Measurements from ENCODE around the gene TP53I11. TPM values are rescaled to one million over a fixed set of nuclear protein-coding genes. Genes with fewer than 3 reads are reported as not detected.
A peak's percentile ranks its signal among the peaks of the same experiment; 100 is the strongest.

TP53I11 gene
- total RNA-seq, 1 donor from 2014 or later: 20.4 TPM

DNA sequence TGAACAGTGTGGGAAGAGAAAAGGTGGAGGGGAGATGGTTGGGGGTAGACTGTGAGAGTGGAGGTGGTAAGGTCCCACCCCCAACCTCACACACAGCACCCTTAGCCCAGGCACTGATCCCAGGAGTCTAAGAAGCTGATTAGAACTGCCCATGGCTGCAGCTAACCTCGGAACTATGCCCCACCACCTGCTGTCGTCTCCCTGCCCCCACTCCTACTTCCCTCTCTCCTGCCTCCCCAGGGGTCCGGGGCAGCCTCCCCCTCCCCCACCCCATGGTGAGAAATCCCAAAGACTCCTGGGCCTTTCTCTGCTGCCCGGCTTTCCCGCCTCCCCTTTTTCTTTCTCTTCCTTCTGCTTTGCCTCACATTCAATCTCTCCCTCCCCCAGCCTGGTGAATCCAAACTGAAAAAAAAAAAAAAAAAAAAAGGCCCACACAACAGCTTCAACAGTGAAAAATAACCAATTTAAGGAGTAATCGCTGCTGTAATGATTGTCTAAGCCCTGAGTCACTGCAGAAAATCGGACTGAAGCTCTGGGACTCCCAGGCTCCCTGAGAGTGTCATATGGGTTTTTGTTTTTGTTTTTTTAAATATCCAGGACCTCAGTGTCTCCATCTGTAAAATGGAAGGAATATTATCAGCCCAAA is 9.6 kb upstream of the TP53I11 start:
- no peak for FAIRE-seq
- DNase-seq (ENCODE audit: low spot score in 2 of 2): no peak

DNA sequence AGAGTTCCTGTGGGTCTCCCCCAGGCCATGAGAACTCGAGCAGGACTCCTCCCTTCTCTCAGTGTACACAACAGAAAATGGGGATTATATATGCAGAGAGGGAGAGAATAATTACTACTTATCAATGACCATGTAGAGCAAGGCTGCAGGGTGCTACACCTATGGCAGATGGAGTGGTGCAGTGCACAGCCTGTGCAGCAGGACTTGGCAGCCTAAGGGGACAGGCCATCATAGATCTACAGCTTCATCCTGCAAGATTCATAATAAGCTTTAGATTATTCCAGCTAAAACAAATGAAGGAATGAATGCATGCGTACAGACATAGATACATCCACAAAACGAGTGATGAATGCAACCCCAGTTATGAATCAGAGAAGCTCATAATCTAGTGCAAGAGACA is 8.4 kb upstream of the TP53I11 start:
- DNase-seq (ENCODE audit: low spot score in 2 of 2) (no peak), FAIRE-seq (no peak)

DNA sequence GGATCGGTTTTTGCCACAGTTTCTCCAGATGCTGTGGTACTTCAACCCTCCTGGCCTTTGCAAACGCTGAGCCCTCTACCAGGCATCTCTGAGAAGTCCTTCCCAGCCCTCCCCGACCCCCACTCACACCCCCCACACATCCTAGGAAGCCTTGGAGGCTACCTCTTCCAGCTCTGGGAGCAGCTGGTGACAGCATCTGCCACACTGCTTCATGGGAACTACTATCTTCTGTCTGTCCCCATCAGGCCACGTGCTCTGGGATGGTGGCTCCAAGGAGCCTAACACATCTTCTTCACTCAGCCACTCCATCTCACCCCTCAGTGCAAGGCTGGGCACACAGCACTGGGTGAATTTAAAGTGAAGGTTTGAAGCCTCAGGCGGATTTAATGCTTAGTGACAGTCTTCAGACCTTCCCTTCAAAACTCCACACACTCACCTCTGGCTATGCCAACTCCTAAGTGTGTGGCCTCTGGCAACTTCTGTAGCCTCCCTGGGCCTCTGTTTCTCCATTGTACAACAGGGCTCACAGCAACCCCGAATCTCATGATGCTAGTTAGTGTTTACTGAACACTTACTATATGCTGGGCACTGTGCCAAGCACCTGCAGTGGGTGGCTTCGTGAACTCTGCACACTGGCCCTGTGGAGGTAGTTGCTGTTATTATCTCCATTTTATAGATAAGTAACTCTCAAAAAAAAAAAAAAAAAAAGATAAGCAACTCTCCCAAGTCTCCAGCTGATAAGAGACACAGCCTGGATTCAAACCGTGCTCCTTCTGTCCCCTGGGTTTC is 7.3 kb upstream of the TP53I11 start:
- no peak for FAIRE-seq
- DNase-seq (ENCODE audit: low spot score in 2 of 2): no peak

DNA sequence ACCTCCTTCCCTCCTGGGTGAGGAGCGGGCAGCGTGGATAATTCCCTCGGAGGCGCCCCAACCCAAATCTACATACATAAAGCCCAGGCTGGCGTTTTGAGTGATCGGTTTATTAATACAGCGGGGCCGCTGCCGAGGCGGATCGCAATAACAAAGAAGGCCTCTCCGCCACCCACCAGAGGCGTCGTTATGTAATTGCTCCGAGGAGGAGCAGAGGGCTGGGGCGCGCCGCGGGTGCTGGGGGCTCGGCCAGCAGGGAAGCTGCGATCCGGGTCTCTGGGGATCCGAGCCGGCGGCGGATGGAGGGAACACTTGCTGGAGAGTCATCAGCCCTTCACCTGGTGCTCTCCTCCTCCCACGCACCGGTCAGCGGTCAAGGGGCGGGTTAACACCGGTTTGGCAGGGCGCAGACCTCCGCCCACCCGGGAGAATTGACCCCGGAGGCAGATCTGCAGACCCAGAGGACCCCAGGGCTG is 6.4 kb upstream of the TP53I11 start:
- DNase-seq (ENCODE audit: low spot score in 2 of 2): no peak
- no peak for FAIRE-seq

DNA sequence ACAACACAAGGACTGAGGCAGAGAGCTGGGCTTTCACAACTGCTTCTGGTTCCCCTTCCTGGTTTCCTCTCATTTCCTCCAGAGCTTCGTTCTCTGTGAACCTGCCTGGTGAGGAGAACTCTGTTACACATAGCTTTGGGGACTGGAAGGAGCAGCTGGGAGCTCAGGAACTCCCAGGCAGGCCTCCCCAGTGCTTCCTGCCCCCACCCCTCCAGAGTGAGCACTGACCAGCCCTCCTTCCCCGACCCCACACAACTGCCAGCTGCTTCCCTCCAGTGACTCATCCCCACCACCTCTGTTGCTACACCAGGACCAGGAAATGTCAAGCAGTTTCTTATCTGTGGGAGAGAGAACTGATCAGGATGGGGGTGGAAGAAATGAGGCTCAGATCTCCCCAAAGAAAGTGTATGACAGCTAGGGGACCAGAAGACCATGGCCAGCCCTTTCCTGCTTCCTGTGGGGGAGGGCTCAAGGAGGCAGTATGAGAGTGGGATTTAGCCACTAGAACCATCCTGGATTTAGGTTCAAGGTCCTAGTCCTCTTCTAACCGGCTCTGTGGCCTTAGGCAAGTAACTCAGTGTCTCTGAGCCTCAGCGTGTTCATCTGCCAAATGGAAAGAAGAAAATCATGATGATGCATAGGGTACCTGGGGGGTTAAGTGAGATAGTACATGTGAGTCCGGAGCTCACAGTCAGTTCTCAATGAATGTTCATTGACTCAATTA is 4.5 kb upstream of the TP53I11 start:
- DNase-seq (ENCODE audit: low spot score in 2 of 2): peak in 1 of 2 donors; percentile 35
- no peak for FAIRE-seq

DNA sequence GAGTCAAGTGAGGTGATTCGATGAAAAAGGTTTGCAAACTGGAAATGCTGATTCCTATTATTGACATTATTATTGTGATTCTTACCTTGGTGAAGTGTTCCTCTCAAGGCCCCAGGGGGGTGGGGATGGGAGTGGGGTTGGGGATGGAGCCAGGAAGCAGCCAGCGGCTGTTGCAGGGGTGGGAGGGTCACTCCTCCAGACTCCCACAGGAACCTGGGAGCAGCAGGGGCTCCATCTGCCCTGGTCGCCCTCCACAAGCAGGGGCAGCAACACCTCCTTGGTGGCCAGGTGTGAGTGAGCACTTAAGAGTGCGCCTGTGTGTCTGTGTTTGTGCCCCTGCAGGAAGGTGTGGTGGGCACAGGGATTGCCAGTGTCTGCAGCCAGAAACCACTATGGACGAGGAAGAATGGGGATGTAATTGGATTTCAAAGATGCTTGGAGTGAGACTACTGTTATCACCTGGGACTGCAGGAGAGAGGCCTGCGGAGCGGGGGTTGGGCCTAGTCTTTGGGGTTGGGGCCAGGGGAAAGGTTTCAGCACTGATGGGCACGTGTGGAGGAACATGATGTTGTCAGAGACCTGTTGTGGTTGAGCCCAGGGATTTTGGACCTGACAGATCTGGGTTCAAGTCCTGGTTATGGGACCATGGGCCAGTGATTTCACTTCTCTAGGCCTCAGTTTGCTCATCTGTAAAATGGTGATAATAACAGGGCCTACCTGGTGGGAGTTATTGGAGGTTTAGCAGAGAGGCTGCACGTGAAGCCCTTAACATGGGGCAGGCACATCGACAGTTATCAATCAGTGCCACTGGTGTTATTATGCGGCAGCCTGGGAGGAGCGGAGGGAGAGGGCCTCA is 3.6 kb upstream of the TP53I11 start:
- FAIRE-seq: no peak
- DNase-seq (ENCODE audit: low spot score in 2 of 2): no peak

DNA sequence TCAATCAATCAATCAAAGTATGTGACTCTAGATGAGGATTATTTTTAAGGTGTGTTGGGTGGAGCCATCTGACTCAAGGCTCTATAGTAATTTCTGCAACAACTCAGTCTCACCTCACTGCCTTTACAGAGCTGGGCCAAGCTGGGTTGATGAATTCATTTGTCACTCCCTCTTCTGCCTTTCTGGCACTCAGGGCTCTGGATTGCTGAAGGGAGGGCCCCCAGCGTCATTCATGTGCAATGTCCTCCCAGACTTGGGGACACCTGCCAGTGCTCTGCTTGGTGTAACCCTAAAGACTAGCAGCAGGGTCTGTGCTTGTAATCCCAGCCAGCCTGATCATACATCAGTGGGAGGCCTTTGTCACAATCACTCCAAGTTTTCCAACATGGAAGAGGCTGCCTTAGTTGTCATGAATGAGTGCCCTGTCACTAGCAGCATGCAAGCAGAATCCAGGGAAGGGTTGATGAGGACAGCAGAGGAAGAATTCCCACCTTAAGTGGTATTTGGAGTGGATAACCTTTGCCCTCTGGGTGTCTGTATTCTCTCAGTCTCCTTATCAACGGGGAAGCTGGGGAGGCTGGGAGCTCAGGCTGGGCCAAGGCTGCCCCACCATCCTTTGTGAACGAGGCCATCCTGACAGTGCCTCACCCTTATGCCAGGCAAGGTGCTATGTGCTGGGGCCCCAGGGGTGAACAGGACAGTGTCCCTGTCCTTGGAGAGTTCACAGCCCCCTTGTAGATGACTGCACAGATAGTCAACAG is 2.0 kb upstream of the TP53I11 start:
- no peak for DNase-seq (ENCODE audit: low spot score in 2 of 2)
- FAIRE-seq: no peak

DNA sequence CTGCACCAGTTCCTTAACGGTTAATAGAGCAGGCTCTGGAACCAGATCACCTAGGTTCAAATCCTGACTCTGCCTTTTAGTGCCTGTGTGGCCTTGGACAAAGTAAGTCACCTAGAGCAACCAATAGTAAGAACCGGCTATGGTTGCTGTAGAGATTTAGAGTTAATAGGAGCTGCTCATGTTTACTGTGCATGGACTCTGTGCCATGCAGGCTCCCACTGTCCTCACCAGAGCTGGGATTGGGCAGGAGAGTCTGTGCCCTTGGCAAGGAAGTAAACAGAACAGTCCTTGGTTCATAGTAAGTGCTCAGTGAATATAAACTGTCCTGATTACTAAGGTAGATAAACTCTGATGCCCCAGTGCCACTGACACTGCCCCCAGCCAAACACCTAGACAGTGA is 1.4 kb upstream of the TP53I11 start:
- DNase-seq (ENCODE audit: low spot score in 2 of 2): no peak
- no peak for FAIRE-seq

DNA sequence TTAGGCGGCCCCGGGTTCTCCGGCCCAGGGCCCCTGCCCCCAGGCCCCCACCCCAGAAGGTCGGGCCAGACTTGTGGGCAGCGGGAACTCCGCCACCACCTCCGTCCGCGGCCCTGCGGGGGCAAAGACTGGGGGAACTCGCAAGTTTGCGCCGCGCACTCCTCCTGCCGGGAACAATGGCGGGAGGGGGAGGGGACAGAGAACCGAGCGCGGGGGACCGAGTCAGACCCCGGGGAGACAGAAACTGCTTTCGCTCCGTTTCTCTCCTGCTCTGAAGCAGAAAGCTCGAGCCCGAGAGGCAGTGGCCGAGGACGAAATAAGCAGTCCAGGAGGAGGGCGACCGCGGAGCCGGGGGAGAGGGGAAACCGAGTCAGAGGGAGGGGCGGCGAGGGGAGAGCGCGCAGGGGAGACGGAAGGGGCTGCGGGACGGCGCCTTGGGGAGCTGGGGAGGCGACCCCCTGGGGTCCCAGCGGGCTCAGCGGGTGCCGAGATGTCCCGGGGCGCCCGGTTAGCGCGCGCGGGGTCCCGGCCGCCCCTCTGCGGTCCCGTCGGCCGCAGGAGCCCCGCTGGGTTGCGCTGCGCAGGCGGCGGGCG is 555 bp downstream of the TP53I11 start:
- DNase-seq (ENCODE audit: low spot score in 2 of 2): no peak
- FAIRE-seq: no peak

DNA sequence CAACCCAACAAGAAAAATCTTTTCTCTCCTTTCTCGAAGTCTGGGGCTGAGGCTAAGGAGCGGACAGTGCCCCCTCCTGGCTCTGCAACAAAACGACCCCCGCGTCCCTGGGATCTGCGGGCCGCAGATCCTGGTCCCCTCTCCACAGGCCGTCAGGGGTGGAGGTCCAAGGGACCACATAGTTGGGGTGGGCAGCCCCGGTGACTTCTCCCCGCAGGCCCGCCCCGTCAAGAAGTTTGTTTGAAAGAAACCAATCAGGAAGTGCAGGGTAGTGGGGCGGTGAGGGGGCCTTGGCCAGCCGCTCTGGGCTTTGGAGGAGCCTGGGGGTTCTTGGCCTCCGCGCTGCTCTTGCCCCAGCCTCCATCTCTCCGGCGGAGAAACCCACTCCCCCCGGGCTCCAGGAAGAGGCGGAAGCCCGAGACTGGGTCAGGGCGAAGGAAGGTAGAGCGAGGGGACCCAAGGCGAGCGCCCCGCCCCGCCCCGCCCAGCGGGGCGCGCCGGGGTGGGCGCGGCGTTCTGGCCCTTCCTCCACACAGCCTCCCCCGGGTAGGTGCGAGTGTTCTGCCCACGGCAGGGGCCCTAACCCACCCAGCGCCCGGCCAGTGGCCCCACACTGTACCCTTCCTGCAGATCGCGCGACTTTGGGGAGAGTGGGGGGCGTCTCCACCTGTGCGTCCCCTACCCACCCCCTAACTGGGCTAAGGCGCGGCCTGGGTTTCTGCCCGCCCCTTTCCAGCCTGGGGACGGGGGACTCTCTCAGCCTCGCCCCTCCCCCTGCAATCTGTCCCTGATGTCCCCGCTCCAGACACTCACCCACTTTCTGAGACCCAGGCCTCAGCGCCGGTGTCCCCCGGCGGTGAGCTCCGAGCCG is 1.3 kb downstream of the TP53I11 start:
- no peak for FAIRE-seq
- DNase-seq (ENCODE audit: low spot score in 2 of 2): no peak

DNA sequence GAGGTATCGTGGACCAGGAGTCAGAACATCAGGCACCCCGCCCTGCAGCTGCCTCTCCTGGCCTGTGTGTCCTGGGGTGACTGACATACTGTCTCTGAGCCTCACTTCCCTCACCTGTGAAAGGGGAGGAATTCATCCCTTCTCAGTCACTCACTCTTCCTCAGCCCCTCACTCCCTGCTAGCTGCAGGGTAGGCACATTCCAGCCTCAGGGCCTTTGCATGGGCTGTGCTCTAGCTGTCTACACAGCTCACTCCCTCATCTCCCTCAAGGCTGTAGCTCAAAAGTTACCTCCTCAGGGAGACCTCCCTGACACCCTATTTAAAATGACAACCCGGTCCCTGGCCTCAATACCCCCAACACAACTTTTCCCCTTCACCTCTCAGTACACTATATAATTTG is 2.5 kb downstream of the TP53I11 start:
- no peak for DNase-seq (ENCODE audit: low spot score in 2 of 2)
- no peak for FAIRE-seq

DNA sequence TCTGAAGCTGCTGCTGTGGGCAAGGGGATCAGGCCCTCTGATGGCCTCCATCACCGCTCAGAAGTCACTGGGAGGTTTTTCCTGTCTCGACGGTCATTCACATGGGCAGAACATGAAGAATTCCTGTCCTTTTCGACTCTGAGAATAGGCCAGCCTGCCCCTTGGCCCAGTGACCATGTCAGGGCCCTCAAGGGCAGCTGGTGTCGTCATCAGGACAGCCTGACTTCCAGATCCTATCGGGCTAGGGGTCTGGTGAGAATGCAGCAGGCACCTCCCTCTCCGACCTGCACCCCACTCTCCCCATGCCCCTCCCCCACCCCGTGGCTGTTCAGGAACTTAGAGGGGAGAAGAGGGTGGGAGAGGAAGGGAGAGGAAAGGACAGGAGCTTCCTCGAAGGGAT is 3.6 kb downstream of the TP53I11 start:
- no peak for DNase-seq (ENCODE audit: low spot score in 2 of 2)
- FAIRE-seq: no peak

DNA sequence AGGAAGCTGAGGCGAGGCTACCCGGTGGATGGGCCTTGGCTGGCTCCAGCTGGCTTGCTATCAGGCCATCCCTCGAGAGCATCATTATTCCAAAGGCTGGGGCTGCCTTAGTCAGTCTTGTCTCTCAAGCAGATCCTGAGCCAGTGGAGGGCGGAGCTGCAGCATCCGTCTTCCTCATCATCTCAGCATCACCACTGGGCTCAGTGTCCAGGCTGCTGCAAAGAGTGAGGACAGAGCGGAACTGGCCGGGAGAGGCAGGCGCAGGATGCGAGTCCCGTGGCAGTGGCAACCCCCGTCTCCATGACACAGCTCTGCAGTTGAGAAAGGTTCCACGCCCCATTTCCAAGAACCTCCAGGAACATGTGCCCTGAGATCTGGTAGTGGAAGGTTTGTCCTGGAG is 4.4 kb downstream of the TP53I11 start:
- no peak for DNase-seq (ENCODE audit: low spot score in 2 of 2)
- FAIRE-seq: no peak

DNA sequence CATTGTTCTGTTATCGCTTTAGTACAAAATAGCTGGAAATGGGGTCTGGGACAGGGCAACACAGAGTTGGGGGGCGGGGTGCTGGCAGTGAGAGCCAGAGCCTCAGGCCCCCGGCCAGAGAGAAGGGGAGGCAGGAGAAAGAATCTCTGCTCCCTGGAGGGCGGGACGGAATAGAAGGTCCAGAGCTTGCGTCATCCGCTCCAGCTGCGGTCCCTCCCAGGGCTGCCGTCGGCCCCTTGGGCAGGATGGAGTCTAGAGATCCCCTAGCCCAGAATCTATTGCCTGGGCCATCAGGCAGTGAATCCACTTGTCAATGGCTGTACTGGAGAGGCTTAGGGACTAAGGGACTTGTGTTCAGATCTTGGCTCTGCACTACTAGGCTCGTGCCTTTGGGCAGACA is 5.0 kb downstream of the TP53I11 start:
- no peak for FAIRE-seq

DNA sequence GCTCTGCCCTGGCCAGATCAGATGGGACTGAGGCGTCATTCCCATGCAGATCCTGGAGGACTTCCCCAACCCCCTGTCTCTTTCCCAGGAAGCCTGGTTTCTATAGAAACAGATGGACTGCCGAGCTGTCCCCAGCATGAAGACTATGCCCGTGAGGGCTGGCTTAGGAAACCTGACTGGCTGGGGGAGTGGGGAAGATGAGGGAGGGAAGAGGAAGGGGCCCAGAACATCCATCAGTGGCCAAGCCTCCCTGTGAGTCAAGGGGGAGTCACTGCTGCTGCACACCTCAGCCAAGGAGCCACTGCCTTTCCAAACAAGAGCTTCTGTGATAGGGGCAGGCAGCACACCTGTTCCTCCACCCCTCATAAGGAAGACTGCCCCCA is 5.8 kb downstream of the TP53I11 start:
- DNase-seq (ENCODE audit: low spot score in 2 of 2) (no peak), FAIRE-seq (no peak)

More for the DNA sequence above, 5.0 kb downstream of the TP53I11 start:
- DNase-seq (ENCODE audit: low spot score in 2 of 2): no peak

DNA sequence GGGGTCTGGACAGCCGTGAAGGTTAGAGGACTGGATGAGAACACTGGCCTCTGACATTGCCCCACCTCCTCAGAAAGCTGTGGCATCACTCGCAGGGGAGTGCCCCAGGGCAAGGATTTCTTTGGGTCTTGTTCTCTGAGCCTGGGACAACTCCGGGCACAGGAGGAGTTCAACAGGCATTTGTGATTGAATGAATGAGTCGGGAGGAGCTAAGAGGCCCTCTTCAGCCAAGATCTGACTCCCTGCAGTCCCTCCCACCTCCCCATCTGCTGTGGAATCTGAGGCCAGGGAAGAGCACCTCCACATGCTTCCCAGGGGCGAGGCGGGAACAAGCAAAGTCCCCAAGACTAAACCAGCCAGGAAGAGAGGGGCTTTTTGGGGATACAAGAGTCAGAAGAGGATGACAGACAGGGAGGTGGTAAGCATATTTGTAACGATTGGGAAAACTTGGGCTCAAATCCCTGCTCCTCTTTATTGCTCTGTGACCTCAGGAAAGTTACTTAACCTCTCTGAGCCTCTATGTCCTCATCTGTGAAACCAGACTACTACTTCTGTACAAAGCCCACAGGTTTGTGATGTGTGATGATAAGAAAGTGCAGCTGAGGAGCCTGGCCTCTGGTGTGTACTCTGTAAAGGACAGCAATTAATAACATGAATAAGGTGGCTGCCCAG is 6.4 kb downstream of the TP53I11 start:
- DNase-seq (ENCODE audit: low spot score in 2 of 2) (no peak), FAIRE-seq (no peak)

DNA sequence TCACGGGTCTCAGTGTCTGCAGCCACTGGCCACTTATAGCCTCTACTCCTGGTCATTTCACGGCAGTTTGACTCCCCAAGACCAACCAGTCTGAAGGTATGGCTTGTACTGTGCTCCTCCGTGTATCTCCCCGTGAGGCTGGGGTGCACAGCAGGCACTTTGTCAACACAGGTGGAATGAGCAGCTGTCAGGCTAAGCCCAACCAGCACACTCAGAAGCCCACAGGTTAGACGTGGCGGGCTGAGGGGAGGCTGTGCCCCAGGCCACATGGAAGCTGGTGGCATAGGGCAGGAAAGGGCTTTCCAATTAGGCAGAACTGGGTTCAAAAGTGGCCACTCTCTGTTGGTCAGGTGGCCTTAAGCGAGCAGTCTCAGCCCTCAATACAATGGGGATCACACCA is 7.0 kb downstream of the TP53I11 start:
- DNase-seq (ENCODE audit: low spot score in 2 of 2) (no peak), FAIRE-seq (no peak)

DNA sequence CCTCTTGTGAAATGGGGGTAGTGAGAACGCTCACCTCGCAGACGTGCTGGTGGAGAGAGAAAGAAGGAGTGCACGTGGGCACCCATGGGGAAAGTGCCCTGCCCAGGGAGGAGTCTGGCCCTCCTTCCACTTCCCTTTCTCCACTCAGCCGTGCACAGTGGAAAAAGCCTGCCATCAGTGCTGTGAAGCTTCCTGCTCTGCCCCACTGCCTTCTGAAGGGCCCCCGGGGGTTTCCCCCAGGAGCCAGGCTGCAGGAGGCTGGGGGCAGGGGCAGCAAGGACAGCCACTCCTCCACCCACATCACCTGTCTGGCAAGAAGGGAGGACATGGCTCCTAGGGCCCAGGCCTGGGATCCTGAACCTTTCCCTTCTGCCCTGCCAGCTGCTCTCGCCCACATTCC is 7.6 kb downstream of the TP53I11 start:
- DNase-seq (ENCODE audit: low spot score in 2 of 2): no peak
- no peak for FAIRE-seq

Data from frontal cortex (tissue), 4 donors.